GM23248 (cell line): ENCODE results near the gene CWH43. TPM values are rescaled to one million over a fixed set of nuclear protein-coding genes. Genes with fewer than 3 reads are reported as not detected.

Experiments
- DNase-seq: peaks from one replicate; pipeline ENCODE4 v3.0.0-alpha.2; 2015
- H2AFZ ChIP-seq: fragments of 200-600 bp; sonication (generic); 2 replicates; pipeline ENCODE4 v1.6.1; 2016; ENCODE audit warnings: antibody characterized with exemption
- H3F3A ChIP-seq: fragments of 200-600 bp; sonication (generic); 2 replicates; pipeline ENCODE4 v1.6.1; 2016; ENCODE audit warnings: mild to moderate bottlenecking, antibody characterized with exemption, mixed run types; ENCODE audit not compliant: insufficient read depth
- H3K27ac ChIP-seq: fragments of 200-600 bp; sonication (generic); 2 replicates; pipeline ENCODE4 v1.5.1; 2016; ENCODE audit warnings: mild to moderate bottlenecking
- H3K27me3 ChIP-seq: fragments of 200-600 bp; sonication (generic); replicated peaks from 2 replicates; pipeline ENCODE4 v1.6.1; 2016; ENCODE audit warnings: mild to moderate bottlenecking; ENCODE audit not compliant: insufficient read depth
- H3K36me3 ChIP-seq: fragments of 200-600 bp; sonication (generic); 2 replicates; pipeline ENCODE4 v1.6.1; 2016; ENCODE audit warnings: low read depth, mild to moderate bottlenecking
- H3K4me1 ChIP-seq: fragments of 200-600 bp; sonication (generic); 2 replicates; pipeline ENCODE4 v1.6.1; 2016; ENCODE audit warnings: mild to moderate bottlenecking; ENCODE audit not compliant: insufficient read depth
- H3K4me2 ChIP-seq: fragments of 200-600 bp; sonication (generic); one replicate; pipeline ENCODE4 v1.6.1; 2016; ENCODE audit warnings: mild to moderate bottlenecking; ENCODE audit not compliant: unreplicated experiment
- H3K4me3 ChIP-seq: fragments of 200-600 bp; sonication (generic); 2 replicates; pipeline ENCODE4 v1.5.1; 2016; ENCODE audit warnings: mild to moderate bottlenecking
- H3K79me2 ChIP-seq: fragments of 200-600 bp; sonication (generic); 2 replicates; pipeline ENCODE4 v1.6.1; 2016; ENCODE audit warnings: mild to moderate bottlenecking; ENCODE audit not compliant: insufficient read depth
- H3K9ac ChIP-seq: fragments of 200-600 bp; sonication (generic); 2 replicates; pipeline ENCODE4 v1.6.1; 2016; ENCODE audit warnings: mild to moderate bottlenecking
- H3K9me2 ChIP-seq: fragments of 200-600 bp; sonication (generic); 2 replicates; pipeline ENCODE4 v1.6.1; 2016; ENCODE audit warnings: mixed run types, mild to moderate bottlenecking, moderate library complexity; ENCODE audit not compliant: insufficient read depth
- H3K9me3 ChIP-seq: fragments of 200-600 bp; sonication (generic); one replicate; pipeline ENCODE4 v1.6.1; 2017; ENCODE audit warnings: low read depth
- H4K20me1 ChIP-seq: fragments of 200-600 bp; sonication (generic); 2 replicates; pipeline ENCODE4 v1.6.0; 2016; ENCODE audit not compliant: insufficient read depth
- EZH2 ChIP-seq: fragments of 200-600 bp; sonication (generic); IDR thresholded peaks from 2 replicates; pipeline ENCODE4 v1.6.1; 2018; ENCODE audit warnings: antibody characterized with exemption, mild to moderate bottlenecking; ENCODE audit not compliant: insufficient read depth, poor library complexity, severe bottlenecking
- EZH2phosphoT487 ChIP-seq: fragments of 200-600 bp; sonication (generic); IDR thresholded peaks from 2 replicates; pipeline ENCODE4 v1.6.1; 2018; ENCODE audit warnings: antibody characterized with exemption, moderate library complexity, mild to moderate bottlenecking, low read depth; ENCODE audit not compliant: insufficient read depth
- WGBS, 2 experiments: methylation state at CpG; one replicate each; pipeline ENCODE4 v1.1.6; 2015 to 2017; ENCODE audit warnings: low lambda C conversion rate in 2 of 2, low coverage in 1 of 2; ENCODE audit errors: missing lambda C conversion rate in 2 of 2; 5-methylcytosine and 5-hydroxymethylcytosine counted together
- in situ Hi-C: fragments of 300-500 bp; cut with MboI; formaldehyde crosslinking; loops from 2 replicates; pipeline ENCODE4 v1.15.0; 2020
- polyA plus RNA-seq: library from polyadenylated mRNA; unstranded; fragments of >200 nt; fragmentation: Nextera tagmentation; extraction: Ambion mirVana; gene quantifications from 2 replicates; pipeline ENCODE4 v1.2.1, GENCODE V29; 2016
- total RNA-seq: library from RNA; depleted of rRNA; stranded (reverse); fragments of >200 nt; shearing (Covaris generic); gene quantifications from 2 replicates; pipeline ENCODE4 v1.2.3, GENCODE V29; 2014

The CWH43 gene
- total and polyA plus RNA-seq, 2 experiments from 2014 or later, result not detected

- no peak overlapping the region for H3K27ac ChIP-seq
- TF ChIP-seq EZH2phosphoT487, result no peak
- no peak for TF ChIP-seq EZH2
- no peaks in the 10 kb centered on the region for H3K79me2 ChIP-seq
- H3K36me3 ChIP-seq, result no peaks in the 10 kb centered on the region
- no peaks in the 10 kb centered on the region for H3K9me2 ChIP-seq
- no peaks in the 10 kb centered on the region for H3K4me1 ChIP-seq
- no peak overlapping the region for H3K9ac ChIP-seq
- H3K9me3 ChIP-seq, result no peaks in the 10 kb centered on the region
- no peaks in the 10 kb centered on the region for H3K27me3 ChIP-seq
- WGBS, 2 experiments, result 64 to 67% methylated on average over 3 of the region's 3 CpGs
- in situ Hi-C loops, result no loop called here
- DNase-seq, result no peak
- no peak overlapping the region for H2AFZ ChIP-seq
- no peak overlapping the region for H3K4me2 ChIP-seq
- no peaks in the 10 kb centered on the region for H4K20me1 ChIP-seq
- H3K4me3 ChIP-seq, result no peak overlapping the region
- H3F3A ChIP-seq, result no peaks in the 10 kb centered on the region
Observed at GRCh38 chr4:48997962-48998361, 11.9 kb downstream of the CWH43 start.

- no peaks in the 10 kb centered on the region for H4K20me1 ChIP-seq
- no peaks in the 10 kb centered on the region for H3K9me3 ChIP-seq
- TF ChIP-seq EZH2 (no peak), EZH2phosphoT487 (no peak)
- no peak for DNase-seq
- H2AFZ ChIP-seq, result no peak overlapping the region
- no peaks in the 10 kb centered on the region for H3K9me2 ChIP-seq
- H3K79me2 ChIP-seq, result no peaks in the 10 kb centered on the region
- in situ Hi-C loops, result no loop called here
- 51 to 52% methylated on average over 6 of the region's 6 CpGs for WGBS, 2 experiments
- H3K27me3 ChIP-seq, result no peaks in the 10 kb centered on the region
- H3K36me3 ChIP-seq, result no peaks in the 10 kb centered on the region
- H3K4me3 ChIP-seq, result no peak overlapping the region
- no peak overlapping the region for H3K27ac ChIP-seq
- H3K4me1 ChIP-seq, result no peaks in the 10 kb centered on the region
- no peaks in the 10 kb centered on the region for H3F3A ChIP-seq
- no peak overlapping the region for H3K9ac ChIP-seq
- no peak overlapping the region for H3K4me2 ChIP-seq
Observed at GRCh38 chr4:48998440-48998839, 12.4 kb downstream of the CWH43 start.

GRCh38 chr4:49000806-49001205, 14.7 kb downstream of the CWH43 start:
- H3K4me1 ChIP-seq, result no peaks in the 10 kb centered on the region
- in situ Hi-C loops, result no loop called here
- no peaks in the 10 kb centered on the region for H4K20me1 ChIP-seq
- no peak overlapping the region for H3K4me3 ChIP-seq
- no peaks in the 10 kb centered on the region for H3K9me3 ChIP-seq
- no peaks in the 10 kb centered on the region for H3F3A ChIP-seq
- TF ChIP-seq EZH2 (no peak), EZH2phosphoT487 (no peak)
- no peaks in the 10 kb centered on the region for H3K9me2 ChIP-seq
- no peaks in the 10 kb centered on the region for H3K27me3 ChIP-seq
- no peaks in the 10 kb centered on the region for H3K79me2 ChIP-seq
- no peak overlapping the region for H2AFZ ChIP-seq
- DNase-seq, result no peak
- H3K36me3 ChIP-seq, result no peaks in the 10 kb centered on the region
- no peak overlapping the region for H3K9ac ChIP-seq
- H3K27ac ChIP-seq, result no peak overlapping the region
- no peak overlapping the region for H3K4me2 ChIP-seq

- Histone ChIP-seq H3F3A (no peaks in the 10 kb centered on the region), H3K9me2 (no peaks in the 10 kb centered on the region), H3K4me2 (no peak overlapping the region), H3K9me3 (no peaks in the 10 kb centered on the region), H3K36me3 (no peaks in the 10 kb centered on the region), H3K4me3 (no peak overlapping the region), H3K79me2 (no peaks in the 10 kb centered on the region), H3K9ac (no peak overlapping the region), H2AFZ (no peak overlapping the region), H4K20me1 (no peaks in the 10 kb centered on the region), H3K27ac (no peak overlapping the region), H3K27me3 (no peaks in the 10 kb centered on the region), H3K4me1 (no peaks in the 10 kb centered on the region)
- no peak for TF ChIP-seq EZH2
- no peak for TF ChIP-seq EZH2phosphoT487
- no peak for DNase-seq
- in situ Hi-C loops, result no loop called here
Observed at GRCh38 chr4:49002931-49003330, 16.9 kb downstream of the CWH43 start.

DNA sequence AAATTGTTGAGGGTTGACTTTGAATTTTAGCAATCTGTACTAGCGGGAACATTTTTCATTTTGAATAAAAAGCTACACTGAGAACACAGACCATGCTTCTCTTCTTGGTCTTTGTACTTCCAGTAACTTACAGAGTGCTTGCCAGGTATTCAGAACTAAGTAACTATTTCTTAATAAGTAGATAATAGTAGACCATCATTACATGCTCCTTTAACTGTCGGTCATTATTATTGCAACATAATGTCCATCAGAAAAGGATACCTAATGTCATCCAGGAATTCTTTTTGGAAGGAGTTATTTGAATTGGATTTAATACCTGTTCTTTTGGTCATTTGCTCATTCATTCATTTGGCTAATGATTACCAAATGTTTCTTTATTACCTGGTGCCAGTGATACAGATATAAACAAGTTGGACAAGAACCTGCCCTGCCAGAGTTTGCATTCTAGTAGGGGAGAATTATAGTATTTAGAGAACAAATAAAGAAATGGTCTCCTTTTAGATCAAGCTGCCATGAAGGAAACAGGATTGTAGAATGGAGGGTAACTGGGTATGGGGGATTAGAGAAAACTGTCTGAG, 32.7 kb downstream of the CWH43 start:
- 66 to 68% methylated on average over 2 of the region's 2 CpGs for WGBS, 2 experiments
- no peak for DNase-seq
- TF ChIP-seq EZH2phosphoT487, result no peak
- TF ChIP-seq EZH2, result no peak
- Histone ChIP-seq H3K4me1 (no peaks in the 10 kb centered on the region), H3K9me3 (no peaks in the 10 kb centered on the region), H4K20me1 (no peaks in the 10 kb centered on the region), H3K9me2 (no peaks in the 10 kb centered on the region), H3K27ac (no peak overlapping the region), H3K36me3 (no peaks in the 10 kb centered on the region), H3F3A (no peaks in the 10 kb centered on the region), H3K4me3 (no peak overlapping the region), H3K79me2 (no peaks in the 10 kb centered on the region), H2AFZ (no peak overlapping the region), H3K27me3 (no peaks in the 10 kb centered on the region), H3K4me2 (no peak overlapping the region), H3K9ac (no peak overlapping the region)
- in situ Hi-C loops, result no loop called here
